GM21515 (cell line): ENCODE results near the gene TMEM132E.
"Not testable (repeated sequence)": the region's sequence is repeated elsewhere in the genome, so short reads cannot be mapped to it uniquely, and the experiment has no call there.

Source experiments
- ATAC-seq: cut with Tn5 transposase; IDR thresholded peaks from one replicate; pipeline ENCODE4 v1.9.1; 2021; ENCODE audit not compliant: unreplicated experiment

Gene TMEM132E

GRCh38 chr17:34579017-34579946 is at the start of gene TMEM132E:
TSS of gene TMEM132E (plus strand) at chr17:34579582. CDS start at chr17:34581077, 1,495 bp downstream.
- no peak for ATAC-seq

DNA sequence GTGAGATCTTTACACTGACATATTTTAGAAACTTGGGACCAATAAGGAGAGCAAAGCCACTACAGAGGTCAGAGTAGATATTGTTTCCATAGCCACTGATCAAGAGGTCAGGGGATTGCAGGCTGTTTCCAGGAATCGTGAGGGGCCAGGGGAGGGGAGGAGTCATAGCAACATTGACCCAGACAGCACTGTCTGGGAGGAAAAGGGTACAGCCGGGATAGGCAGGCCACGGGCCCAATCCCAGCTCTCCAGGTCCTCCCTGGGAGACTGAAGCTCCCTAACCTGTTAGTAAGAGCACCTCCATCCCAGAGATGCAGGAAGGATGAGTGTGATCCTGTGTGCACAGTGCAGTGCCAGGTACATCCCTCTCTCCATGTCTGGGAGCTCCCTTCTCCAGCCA is 48.5 kb upstream of the TMEM132E start:
- no peak for ATAC-seq

DNA sequence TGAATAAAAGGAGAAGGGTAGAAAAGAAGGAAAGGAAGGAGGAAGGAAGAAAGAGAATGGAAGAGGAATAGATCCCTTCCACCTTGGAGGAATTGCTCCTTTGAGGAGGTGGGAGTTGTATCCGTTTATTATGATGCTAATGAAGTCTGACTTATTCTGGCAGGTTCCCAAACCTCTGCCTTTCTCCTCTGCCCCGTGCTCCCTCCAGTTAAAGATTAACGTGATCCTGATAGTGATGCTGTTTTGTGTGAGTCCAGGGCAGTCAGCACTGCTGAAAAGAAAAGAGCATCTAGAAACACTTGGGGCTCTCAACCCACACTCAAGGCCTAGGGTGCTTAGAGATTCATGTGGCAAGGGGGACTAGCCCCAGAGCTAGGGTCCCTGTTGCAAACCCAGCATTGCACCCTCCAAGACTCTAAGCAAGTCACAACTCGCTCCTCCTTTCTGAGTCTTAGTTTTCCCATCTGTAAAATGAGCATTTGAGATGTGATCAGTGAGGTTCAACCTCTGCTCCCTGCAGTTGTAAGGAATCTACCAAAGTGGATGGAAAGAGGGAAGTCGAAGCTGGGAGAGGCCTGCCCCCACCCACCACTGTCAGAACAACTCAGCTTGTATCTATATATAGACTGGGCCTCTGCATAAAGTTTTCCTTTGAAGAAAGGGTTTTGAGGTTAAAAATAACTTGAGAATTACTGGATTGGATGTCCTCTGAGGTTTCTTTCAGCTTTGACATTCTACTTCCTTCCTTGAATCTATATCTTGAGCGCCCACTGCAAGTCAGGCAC is 46.9 kb upstream of the TMEM132E start:
- no peak for ATAC-seq

DNA sequence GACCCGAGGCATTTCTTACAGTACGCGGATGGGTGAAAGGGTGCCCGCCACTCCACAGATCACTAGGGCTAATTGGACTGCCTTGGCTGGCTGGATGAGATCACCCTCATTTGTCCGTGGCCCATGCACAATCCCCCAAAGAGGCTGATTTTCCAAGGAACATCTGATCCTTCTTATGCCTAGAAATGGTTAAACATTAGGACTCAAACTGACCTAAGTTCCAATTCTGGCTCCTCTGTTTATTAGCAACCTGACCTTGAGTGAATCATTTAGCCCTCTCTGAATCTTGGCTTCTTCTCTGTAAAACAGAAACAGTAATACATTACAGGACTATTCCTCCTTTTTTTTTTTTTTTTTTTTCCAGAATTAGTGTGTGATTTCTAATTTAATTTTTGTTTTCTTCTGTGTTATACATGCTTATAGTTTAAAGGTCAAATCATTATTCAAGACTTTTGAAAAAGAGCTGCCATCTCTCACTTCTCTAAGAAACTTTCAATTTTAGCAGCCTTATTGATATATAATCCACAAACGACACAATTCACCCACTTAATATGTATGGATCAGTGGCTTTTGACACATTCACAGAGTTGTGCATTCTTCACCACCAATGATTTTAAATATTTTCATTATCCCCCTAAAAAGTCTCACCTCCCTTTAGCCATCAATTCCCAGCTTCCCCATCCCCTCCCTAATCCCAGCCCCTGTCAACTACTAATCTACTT is 45.4 kb upstream of the TMEM132E start:
- ATAC-seq: no peak

DNA sequence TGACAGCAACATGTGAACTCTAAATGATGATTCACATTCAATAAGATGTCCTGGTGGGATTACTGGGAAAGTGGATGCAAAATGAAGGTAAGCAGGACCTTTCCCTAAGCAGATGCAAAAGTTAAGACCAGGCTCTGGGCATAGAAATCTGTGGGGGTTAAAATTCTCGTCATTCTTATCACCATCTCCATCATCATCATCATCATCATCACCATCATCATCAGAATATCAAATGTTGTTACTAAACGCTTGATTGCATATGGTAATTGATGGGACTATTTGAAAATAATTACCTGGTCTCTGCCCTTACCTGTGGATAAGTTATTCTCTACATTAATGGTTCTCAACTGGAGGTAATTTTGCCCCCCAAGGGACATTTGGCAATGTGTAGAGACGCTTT is 41.9 kb upstream of the TMEM132E start:
- no peak for ATAC-seq

DNA sequence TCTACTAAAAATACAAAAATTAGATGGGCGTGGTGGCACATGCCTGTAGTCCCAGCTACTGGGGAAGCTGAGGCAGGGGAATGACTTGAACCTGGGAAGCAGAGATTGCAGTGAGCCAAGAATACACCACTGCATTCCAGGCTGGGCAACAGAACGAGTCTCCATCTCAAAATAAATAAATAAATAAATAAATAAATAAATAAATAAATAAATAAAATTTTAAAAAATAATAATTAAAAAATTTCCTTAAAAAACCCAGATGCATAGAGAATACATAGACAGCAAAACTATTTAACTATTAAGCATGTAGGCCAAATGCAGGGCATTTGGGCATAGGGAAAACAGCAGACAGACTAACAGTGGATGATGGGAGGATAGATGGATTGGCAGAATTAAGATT is 40.8 kb upstream of the TMEM132E start:
- ATAC-seq: not testable (repeated sequence)

DNA sequence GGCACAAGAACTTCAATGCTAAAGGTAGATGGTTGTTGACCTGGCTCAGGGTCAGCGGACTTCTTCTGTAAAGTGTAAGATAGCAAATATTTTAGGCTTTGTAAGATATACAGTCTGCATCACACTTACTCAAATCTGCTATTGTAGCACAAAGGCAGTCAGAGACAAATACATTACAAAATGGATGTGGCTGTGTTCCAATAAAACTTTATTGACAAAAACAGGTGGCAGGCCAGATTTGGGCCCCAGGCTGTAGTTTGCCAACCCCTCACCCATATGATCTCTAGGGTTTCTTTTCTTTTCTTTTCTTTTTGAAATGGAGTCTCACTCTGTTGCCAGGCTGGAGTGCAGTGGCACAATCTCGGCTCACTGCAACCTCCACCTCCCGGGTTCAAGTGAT is 39.5 kb upstream of the TMEM132E start:
- ATAC-seq: no peak

DNA sequence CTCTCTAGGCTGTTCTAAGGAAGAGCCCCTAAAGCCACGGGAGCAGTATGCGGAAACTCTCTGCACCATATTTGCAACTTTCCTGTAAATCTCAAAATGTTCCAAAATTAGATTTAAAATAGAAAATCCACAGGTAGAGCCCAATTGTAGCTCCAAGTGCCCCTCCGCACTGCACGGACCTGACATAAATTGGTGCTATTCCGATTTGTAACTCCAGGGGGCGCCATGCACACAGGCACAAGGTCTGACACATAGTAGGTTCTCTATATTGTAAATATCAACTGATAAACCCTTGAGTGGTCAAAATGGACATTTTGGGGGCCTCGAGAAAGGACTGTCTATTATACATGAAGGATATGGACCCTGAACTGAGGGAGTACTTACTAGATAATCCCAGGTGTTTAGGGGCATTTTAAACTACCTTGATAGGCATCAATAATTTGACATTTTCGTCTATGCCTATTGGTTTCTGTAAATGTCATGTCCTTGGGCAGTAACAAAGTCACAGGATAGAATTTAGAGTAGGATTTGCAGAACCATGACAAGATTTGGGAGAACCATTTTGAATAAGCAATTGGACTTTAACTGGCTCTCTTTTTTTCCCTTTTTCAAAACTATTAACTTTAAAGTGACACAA is 36.6 kb upstream of the TMEM132E start:
- no peak for ATAC-seq

DNA sequence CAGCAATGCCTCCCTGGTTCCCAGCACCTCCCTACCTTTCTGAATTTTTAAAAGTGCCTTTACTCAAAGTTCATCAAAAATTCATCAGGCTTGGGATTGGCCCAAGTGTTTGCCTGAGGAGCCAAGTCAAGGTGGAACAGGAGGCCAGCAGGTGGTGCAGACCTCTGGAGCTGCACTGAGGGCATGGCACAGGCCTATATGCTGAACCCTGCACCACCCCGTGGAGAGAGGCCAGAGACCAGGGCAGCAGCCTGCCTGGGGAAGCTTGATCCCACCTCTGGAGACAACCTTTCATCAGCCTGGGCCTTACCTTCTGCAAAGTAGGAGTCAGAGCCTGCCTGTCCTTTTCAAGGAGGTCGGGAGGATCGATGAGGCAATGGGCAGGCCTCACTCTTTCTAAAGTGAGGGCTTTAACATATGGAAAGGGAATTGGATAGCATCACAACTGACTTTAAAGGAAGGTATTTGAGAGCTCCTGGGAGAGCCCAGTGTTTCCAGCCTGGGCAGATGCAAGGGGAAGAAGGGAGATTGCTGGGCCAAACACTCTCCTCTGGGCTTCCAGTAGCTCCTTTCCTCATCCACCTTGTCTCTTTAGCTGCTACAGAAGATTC is 31.8 kb upstream of the TMEM132E start:
- ATAC-seq: no peak

- no peak for ATAC-seq
These were observed 29.4 kb upstream of the TMEM132E start for GRCh38 chr17:34549966-34550365.

DNA sequence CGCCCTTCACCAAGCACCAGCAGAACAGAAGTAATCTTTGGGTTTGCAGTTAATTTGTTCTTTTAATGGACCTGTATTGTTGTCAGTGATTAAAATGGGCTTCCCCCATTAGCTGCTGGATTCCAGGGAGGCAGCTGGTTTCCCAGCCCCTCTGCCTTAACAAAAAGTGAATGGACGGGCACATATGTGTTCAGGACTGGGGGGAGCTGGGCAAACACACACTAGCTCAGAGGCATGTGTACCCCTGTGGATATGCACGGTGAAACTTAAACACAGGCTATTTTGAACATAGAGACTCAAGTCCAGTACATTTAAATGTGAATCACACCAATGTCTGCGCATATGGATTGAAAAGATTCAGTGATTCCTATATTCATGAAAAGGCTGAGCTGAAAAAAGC is 25.5 kb upstream of the TMEM132E start:
- ATAC-seq: no peak

GRCh38 chr17:34556384-34556783 is 23.0 kb upstream of the TMEM132E start:
- ATAC-seq: no peak

GRCh38 chr17:34556931-34557330 is 22.5 kb upstream of the TMEM132E start:
- ATAC-seq: no peak

DNA sequence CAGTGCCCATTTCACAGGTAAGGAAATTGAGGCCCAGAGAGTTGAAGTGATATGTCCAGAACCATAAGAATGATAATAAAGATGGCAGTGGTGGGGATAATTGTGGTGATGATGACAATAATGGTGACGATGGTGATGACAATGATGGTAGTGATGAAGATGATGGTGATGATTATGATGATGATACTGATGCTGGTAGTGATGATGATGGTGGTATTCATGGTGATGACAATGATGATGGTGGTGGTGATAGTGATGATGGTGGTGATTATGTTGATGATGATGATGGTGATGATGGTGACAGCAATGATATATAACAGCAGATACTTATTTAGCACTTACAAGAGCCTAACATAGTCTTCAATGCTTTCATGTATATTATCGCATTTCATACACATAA is 18.1 kb upstream of the TMEM132E start:
- no peak for ATAC-seq

DNA sequence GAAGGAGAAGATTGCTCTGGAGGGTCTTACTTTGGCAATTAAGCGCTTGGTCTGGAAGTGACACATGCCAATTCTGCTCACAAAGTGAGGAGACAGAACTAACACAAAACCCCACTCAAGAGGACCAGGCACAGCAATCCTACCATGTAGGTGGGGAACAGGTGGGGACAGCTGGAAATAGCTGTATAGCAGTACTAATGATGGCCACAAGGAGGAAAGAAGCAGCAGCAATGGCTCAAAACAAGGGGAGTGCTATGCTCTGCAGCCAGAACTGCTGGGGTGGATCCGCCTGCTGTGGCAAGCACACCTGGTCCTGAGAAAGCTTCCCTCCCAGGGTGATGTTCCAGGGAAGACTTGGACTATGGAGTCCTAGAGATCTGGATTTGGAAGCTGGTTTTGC is 17.0 kb upstream of the TMEM132E start:
- no peak for ATAC-seq

- ATAC-seq: no peak
These were observed 13.7 kb upstream of the TMEM132E start for GRCh38 chr17:34565713-34566112.

DNA sequence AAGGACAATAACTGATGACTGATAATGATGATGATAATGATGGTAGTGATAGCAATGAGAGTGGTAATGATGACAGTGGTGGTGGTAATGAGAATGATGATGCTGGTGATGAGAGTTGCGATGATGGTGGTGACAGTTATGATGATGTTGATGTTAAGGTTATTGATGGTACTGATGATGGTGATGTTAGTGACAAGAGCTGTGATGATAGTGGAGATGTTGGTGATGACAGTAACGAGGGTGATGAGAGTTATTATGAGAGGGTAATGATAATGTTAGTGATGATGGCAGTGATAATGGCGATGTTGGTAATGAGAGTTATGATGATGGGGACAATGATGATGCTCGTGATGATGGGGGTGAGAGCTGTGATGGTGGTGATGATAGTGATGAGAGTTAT is 13.2 kb upstream of the TMEM132E start:
- ATAC-seq: no peak

GRCh38 chr17:34566873-34567272 is 12.5 kb upstream of the TMEM132E start:
- ATAC-seq: no peak

- no peak for ATAC-seq
These were observed 11.5 kb upstream of the TMEM132E start for GRCh38 chr17:34567691-34568465.

DNA sequence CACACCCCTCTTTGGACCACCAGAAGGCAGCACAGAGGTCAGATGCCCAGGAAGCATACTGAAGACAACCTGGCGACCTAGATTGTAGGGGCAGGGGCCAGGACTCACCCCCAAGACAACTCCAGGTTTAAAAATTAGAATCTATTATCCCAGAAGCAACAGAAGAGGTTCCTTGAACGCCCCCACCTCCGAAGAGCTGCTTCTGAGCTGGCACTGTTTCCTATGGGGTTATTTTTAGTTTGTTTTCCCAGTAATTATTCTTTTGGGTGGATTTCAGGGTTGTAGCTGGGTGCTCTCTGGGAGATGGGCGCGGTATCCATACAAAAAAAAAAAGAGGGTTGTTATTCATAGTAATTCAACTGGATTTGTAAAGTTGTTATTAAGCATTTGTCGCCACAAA is 10.4 kb upstream of the TMEM132E start:
- ATAC-seq: no peak
